ENCODE data around the gene SSC4D. TPM values are rescaled to one million over a fixed set of nuclear protein-coding genes. Genes with fewer than 3 reads are reported as not detected.
A peak's percentile ranks its signal among the peaks of the same experiment; 100 is the strongest.

The SSC4D gene
- total RNA-seq, 1 experiment from 2014 or later = 18.1 TPM

DNA sequence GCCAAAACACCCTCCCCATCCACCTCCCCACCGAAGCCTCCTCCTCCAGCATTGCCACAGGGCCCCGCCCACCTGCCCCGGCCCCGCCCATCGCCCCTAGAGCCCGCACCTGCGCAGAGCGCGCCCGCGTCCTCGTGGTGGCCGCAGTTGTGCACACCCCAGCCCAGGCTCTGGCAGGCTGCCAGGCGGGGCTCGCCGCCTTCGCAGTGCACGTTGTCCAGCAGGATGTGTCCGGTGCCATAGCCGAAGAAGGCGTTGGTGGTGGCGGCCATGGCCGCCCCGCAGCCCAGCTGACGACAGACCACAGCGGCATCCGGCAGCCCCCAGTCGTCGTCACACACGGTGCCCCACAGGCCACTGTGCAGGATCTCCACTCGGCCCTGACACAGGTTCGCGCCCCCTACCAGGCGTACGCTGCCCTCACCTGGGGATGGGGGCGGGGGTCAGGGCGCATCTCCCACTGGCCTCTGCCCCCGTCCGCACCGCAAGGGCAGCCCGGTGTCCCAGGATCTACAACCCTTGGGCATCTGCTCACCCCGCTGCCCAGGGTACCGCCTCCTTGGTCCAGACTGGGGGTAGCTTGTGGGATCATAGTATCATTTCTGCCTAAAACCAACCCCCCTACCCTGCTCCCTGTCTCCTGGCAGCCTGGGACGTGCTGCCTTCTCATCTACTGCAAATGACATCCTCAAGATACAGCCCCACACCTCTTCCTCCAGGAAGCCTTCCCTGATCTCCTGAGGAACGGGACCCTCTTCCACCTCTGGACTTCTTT, 11.9 kb downstream of the SSC4D start (continued):
- TF ChIP-seq, protein P1, sequence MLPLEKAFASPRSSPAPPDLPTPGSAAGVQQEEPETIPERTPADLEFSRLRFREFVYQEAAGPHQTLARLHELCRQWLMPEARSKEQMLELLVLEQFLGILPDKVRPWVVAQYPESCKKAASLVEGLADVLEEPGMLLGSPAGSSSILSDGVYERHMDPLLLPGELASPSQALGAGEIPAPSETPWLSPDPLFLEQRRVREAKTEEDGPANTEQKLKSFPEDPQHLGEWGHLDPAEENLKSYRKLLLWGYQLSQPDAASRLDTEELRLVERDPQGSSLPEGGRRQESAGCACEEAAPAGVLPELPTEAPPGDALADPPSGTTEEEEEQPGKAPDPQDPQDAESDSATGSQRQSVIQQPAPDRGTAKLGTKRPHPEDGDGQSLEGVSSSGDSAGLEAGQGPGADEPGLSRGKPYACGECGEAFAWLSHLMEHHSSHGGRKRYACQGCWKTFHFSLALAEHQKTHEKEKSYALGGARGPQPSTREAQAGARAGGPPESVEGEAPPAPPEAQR (CRISPR knock-in tag; IDR thresholded peaks at IDR 0.05) = no peak
- TF ChIP-seq ATF6 (CRISPR knock-in tag; IDR thresholded peaks at IDR 0.05) (no peak), FOXP1 (CRISPR knock-in tag; IDR thresholded peaks at IDR 0.05; ENCODE audit: borderline replicate concordance) (peak; percentile 88; the same call in 1 of the 2 replicates), GRHL2 (CRISPR knock-in tag; IDR thresholded peaks at IDR 0.05; ENCODE audit: insufficient replicate concordance, severe bottlenecking) (no peak), SMAD3 (CRISPR knock-in tag; IDR thresholded peaks at IDR 0.05; ENCODE audit: borderline replicate concordance) (peak; percentile 90), NFATC4 (CRISPR knock-in tag; IDR thresholded peaks at IDR 0.05) (no peak), ZNF671 (CRISPR knock-in tag; IDR thresholded peaks at IDR 0.05) (no peak; the same call in 1 of the 2 replicates), MYBL2 (CRISPR knock-in tag; IDR thresholded peaks at IDR 0.05) (no peak)
- TF ChIP-seq, protein P2, sequence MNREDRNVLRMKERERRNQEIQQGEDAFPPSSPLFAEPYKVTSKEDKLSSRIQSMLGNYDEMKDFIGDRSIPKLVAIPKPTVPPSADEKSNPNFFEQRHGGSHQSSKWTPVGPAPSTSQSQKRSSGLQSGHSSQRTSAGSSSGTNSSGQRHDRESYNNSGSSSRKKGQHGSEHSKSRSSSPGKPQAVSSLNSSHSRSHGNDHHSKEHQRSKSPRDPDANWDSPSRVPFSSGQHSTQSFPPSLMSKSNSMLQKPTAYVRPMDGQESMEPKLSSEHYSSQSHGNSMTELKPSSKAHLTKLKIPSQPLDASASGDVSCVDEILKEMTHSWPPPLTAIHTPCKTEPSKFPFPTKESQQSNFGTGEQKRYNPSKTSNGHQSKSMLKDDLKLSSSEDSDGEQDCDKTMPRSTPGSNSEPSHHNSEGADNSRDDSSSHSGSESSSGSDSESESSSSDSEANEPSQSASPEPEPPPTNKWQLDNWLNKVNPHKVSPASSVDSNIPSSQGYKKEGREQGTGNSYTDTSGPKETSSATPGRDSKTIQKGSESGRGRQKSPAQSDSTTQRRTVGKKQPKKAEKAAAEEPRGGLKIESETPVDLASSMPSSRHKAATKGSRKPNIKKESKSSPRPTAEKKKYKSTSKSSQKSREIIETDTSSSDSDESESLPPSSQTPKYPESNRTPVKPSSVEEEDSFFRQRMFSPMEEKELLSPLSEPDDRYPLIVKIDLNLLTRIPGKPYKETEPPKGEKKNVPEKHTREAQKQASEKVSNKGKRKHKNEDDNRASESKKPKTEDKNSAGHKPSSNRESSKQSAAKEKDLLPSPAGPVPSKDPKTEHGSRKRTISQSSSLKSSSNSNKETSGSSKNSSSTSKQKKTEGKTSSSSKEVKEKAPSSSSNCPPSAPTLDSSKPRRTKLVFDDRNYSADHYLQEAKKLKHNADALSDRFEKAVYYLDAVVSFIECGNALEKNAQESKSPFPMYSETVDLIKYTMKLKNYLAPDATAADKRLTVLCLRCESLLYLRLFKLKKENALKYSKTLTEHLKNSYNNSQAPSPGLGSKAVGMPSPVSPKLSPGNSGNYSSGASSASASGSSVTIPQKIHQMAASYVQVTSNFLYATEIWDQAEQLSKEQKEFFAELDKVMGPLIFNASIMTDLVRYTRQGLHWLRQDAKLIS (CRISPR knock-in tag; IDR thresholded peaks at IDR 0.05; ENCODE audit: borderline replicate concordance) = 0 out of 2 replicates have a peak, but pooled peaks have one; percentile 43
- TF ChIP-seq, protein P3, sequence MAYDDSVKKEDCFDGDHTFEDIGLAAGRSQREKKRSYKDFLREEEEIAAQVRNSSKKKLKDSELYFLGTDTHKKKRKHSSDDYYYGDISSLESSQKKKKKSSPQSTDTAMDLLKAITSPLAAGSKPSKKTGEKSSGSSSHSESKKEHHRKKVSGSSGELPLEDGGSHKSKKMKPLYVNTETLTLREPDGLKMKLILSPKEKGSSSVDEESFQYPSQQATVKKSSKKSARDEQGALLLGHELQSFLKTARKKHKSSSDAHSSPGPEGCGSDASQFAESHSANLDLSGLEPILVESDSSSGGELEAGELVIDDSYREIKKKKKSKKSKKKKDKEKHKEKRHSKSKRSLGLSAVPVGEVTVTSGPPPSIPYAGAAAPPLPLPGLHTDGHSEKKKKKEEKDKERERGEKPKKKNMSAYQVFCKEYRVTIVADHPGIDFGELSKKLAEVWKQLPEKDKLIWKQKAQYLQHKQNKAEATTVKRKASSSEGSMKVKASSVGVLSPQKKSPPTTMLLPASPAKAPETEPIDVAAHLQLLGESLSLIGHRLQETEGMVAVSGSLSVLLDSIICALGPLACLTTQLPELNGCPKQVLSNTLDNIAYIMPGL (CRISPR knock-in tag; IDR thresholded peaks at IDR 0.05) = peak; percentile 46; the same call in 1 of the 2 replicates

DNA sequence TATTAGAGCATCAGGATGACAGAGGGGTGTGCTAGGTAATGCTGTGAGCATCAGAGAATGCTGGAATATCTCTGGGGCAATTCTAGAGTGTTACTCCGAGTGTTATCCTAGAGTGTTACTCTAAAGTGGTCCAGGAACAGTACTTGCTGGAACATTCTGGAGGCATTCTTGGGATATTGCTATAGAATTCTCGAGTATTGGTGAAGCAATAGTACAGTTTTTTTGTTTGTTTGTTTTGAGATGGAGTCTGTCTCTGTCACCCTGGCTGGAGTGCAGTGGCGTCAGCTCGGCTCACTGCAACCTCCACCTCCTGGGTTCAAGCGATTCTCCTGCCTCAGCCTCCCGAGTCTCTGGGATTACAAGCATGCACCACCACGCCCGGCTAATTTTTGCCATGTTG, 12.6 kb downstream of the SSC4D start:
- no peak overlapping the region for H3K27ac Mint-ChIP-seq
- H3K27me3 Mint-ChIP-seq (ENCODE audit: low read depth) = peaks cover 10% of the 10 kb centered on the region
- no peak overlapping the region; the same call in 1 of the 2 replicates for H3K4me3 Mint-ChIP-seq
- H3K36me3 Mint-ChIP-seq = no peaks in the 10 kb centered on the region
- TF ChIP-seq, protein P4, sequence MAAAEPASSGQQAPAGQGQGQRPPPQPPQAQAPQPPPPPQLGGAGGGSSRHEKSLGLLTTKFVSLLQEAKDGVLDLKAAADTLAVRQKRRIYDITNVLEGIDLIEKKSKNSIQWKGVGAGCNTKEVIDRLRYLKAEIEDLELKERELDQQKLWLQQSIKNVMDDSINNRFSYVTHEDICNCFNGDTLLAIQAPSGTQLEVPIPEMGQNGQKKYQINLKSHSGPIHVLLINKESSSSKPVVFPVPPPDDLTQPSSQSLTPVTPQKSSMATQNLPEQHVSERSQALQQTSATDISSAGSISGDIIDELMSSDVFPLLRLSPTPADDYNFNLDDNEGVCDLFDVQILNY (CRISPR knock-in tag; IDR thresholded peaks at IDR 0.05) = no peak
- TF ChIP-seq NR3C1 (CRISPR knock-in tag; conservative IDR thresholded peaks at IDR 0.05; ENCODE audit: low read depth) = no peak
- TF ChIP-seq FOXP1 (CRISPR knock-in tag; IDR thresholded peaks at IDR 0.05; ENCODE audit: borderline replicate concordance) = no peak
- H3K9me3 Mint-ChIP-seq = no peaks in the 10 kb centered on the region
- POLR2A ChIA-PET = interaction anchor here (1.1 to 1.2 kb wide), 2 partner anchors 11 to 37 kb away, joined by 4 read pairs; no protein-coding TSS in a partner anchor
- H3K4me1 Mint-ChIP-seq = peaks cover 34% of the 10 kb centered on the region
- ATAC-seq (no peak), DNase-seq (ENCODE audit: low spot score) (no peak)
- CTCF ChIA-PET = no interaction called here

Measured in WTC11 (cell line).